ENCODE results near the gene DHX8. TPM values are rescaled to one million over a fixed set of nuclear protein-coding genes. Genes with fewer than 3 reads are reported as not detected.

Gene DHX8
- total and polyA plus RNA-seq, 4 donors = 35.5 to 47.2 (median 37.7) TPM

DNA sequence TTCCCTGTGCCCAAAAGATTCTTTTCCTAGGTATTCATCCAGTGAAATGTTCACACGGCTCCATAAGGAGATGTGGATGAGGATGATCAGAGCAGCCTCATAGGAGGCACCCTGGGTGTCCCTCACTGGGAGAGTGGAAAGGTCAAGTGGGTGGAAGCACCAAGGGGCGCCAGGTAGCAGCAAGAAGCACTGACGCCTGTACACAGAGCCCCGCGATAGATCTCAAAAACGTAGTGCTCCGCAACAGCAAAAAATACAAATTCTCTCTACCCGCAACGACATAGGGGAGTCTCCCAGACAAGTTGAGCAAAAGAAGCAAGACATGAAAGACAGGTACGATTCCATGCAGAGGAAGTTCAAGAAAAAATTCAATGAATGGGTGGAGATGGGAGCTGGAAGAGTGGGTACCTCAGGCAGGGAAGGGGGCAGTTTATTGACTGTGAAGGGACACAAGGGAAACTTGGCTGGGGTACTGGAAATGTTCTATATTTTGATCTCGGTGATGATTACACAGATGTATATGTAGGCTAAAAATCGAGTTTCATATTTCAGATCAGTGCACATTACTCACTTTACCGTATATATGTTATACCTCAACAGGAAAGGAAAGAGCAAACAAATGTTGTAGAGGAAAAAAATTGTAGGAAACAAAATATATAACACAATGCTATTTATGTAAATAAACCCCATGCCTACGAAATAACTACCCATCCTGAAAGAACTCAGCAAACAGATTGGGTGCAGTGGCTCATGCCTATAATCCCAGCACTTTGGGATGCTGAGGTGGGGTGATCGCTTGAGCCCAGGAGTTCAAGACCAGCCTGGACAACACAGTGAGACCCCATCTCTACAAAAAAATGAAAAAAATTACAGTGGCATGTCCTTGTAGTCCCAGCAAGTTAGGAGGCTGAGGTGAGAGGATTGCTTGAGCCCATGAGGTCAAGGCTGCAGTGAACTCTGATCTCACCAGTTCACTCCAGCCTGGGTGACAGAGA, 80.1 kb downstream of the DHX8 start:
- DNase-seq (ENCODE audit: low read depth in 4 of 6, low spot score in 6 of 6) = no peak
- H3K27ac ChIP-seq (ENCODE audit: low read depth, low read length) = no peak overlapping the region
- no peak overlapping the region for H3K4me3 ChIP-seq (ENCODE audit: low read depth, low read length)
- no peaks in the 10 kb centered on the region for H3K36me3 ChIP-seq (ENCODE audit: control insufficient read depth, insufficient read depth, low read length)
- no peaks in the 10 kb centered on the region for H3K9me3 ChIP-seq (ENCODE audit: control insufficient read depth, insufficient read depth, low read length)
- H3K27me3 ChIP-seq (ENCODE audit: control insufficient read depth, insufficient read depth, low read length) = peaks cover 3% of the 10 kb centered on the region
- peaks cover 7% of the 10 kb centered on the region for H3K4me1 ChIP-seq (ENCODE audit: control insufficient read depth, insufficient read depth, low read length)
- WGBS (ENCODE audit: insufficient coverage) = 74% methylated on average over 5 of the region's 15 CpGs

DNA sequence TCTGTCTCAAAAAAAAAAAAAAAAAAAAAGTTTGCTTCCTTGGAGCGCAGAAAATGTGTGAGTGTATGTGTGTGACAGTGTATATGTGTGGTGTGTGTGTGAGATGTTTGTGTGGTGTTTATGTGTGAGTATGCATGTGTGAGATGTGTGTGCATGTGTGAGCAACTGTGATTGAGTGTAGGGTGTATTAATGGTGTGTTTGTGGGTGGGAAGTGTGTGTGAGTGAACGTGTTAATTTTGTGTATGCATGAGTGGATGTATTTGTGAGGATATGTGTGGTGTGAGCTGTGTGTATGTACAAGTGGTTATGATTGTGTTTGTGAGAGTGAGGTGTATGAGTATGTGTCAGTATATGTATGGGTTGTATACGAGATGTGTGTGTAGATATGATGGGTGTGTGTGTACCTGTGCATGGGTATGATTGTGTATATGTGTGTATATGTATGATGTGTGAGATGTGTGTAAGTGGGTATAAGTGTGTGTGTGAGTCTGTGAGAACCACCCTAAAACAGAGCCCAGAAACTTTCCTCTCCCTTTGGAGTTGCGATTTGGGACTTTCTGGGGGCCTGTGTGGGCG, 84.8 kb downstream of the DHX8 start:
- Histone ChIP-seq H3K4me1 (ENCODE audit: control insufficient read depth, insufficient read depth, low read length) (no peaks in the 10 kb centered on the region), H3K9me3 (ENCODE audit: control insufficient read depth, insufficient read depth, low read length) (no peaks in the 10 kb centered on the region), H3K27ac (ENCODE audit: low read depth, low read length) (no peak overlapping the region), H3K36me3 (ENCODE audit: control insufficient read depth, insufficient read depth, low read length) (no peaks in the 10 kb centered on the region), H3K27me3 (ENCODE audit: control insufficient read depth, insufficient read depth, low read length) (no peaks in the 10 kb centered on the region), H3K4me3 (ENCODE audit: low read depth, low read length) (no peak overlapping the region)
- DNase-seq (ENCODE audit: low read depth in 4 of 6, low spot score in 6 of 6) = no peak
- WGBS (ENCODE audit: insufficient coverage) = 96% methylated on average over 3 of the region's 5 CpGs

- Histone ChIP-seq H3K4me3 (ENCODE audit: low read depth, low read length) (no peak overlapping the region), H3K27ac (ENCODE audit: low read depth, low read length) (no peak overlapping the region), H3K27me3 (ENCODE audit: control insufficient read depth, insufficient read depth, low read length) (no peaks in the 10 kb centered on the region), H3K9me3 (ENCODE audit: control insufficient read depth, insufficient read depth, low read length) (no peaks in the 10 kb centered on the region), H3K36me3 (ENCODE audit: control insufficient read depth, insufficient read depth, low read length) (no peaks in the 10 kb centered on the region), H3K4me1 (ENCODE audit: control insufficient read depth, insufficient read depth, low read length) (peaks cover 5% of the 10 kb centered on the region)
- 83% methylated on average over 1 of the region's 3 CpGs for WGBS (ENCODE audit: insufficient coverage)
- DNase-seq (ENCODE audit: low read depth in 4 of 6, low spot score in 6 of 6) = no peak
Observed at GRCh38 chr17:43570518-43570928, 86.7 kb downstream of the DHX8 start.

GRCh38 chr17:43572368-43572980, 88.7 kb downstream of the DHX8 start:
- H3K4me1 ChIP-seq (ENCODE audit: control insufficient read depth, insufficient read depth, low read length) = peaks cover 10% of the 10 kb centered on the region
- no peak overlapping the region for H3K4me3 ChIP-seq (ENCODE audit: low read depth, low read length)
- no peaks in the 10 kb centered on the region for H3K36me3 ChIP-seq (ENCODE audit: control insufficient read depth, insufficient read depth, low read length)
- H3K27me3 ChIP-seq (ENCODE audit: control insufficient read depth, insufficient read depth, low read length) = no peaks in the 10 kb centered on the region
- 89% methylated on average over 3 of the region's 5 CpGs for WGBS (ENCODE audit: insufficient coverage)
- H3K9me3 ChIP-seq (ENCODE audit: control insufficient read depth, insufficient read depth, low read length) = no peaks in the 10 kb centered on the region
- H3K27ac ChIP-seq (ENCODE audit: low read depth, low read length) = no peak overlapping the region
- no peak for DNase-seq (ENCODE audit: low read depth in 4 of 6, low spot score in 6 of 6)

DNA sequence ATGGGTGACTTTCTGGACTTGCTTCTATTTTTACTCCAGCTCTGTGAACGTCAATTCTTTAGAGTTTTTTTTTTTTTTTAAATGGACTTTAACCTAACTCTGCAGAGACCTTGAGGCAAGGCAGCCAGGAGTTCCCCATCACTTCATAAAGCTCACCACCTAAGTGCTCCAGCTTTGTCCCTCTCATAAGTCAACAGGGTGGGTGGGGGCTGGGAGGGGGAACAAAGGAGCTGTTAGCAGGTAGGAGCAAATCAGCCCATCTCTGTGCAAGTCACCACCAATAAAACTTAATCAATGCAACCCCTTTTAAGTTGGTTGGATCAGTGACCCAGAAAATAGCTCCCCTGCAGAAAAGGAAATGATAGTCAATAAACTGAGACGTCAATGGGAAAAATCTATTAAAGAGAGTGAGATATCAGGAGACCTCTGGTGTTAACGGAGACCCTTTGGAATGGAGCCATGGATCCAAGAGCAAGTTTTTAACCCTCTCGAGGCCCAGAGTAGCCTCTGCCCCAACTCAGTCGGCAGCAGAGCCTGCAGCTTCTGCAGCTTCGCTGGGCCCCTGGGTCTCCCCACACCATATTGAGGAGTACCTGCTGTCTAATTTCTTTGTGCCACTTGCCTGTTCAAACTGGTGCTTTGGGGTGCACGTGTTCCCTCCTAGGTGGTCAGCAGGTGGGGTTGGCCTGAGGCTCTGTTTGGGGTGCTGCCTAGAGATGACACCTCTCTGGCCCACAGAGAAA, 90.0 kb downstream of the DHX8 start:
- no peaks in the 10 kb centered on the region for H3K27me3 ChIP-seq (ENCODE audit: control insufficient read depth, insufficient read depth, low read length)
- H3K36me3 ChIP-seq (ENCODE audit: control insufficient read depth, insufficient read depth, low read length) = no peaks in the 10 kb centered on the region
- no peak overlapping the region for H3K4me3 ChIP-seq (ENCODE audit: low read depth, low read length)
- 28% methylated on average over 6 of the region's 7 CpGs for WGBS (ENCODE audit: insufficient coverage)
- DNase-seq (ENCODE audit: low read depth in 4 of 6, low spot score in 6 of 6) = no peak
- H3K9me3 ChIP-seq (ENCODE audit: control insufficient read depth, insufficient read depth, low read length) = no peaks in the 10 kb centered on the region
- H3K27ac ChIP-seq (ENCODE audit: low read depth, low read length) = no peak overlapping the region
- peaks cover 22% of the 10 kb centered on the region for H3K4me1 ChIP-seq (ENCODE audit: control insufficient read depth, insufficient read depth, low read length)

DNA sequence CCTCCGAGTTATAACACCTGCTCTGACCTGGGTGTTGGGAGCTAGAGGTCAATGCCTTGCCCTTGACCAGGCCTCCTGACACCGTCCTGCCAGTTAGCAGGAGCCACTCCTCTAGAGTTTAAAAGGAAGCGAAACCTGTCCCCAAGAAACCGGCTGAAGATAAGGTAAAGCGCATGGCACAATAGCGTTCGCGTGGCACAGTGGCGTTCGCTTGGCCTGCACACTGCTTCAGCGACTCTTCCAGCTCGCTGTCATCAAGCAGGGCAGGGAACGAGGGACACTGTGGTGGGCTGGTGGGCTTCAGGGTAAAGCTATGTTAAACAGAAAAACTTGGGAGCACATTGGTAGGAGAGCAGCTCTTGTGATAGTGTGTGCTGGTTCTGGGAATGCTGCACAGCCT, 90.6 kb downstream of the DHX8 start:
- H3K4me3 ChIP-seq (ENCODE audit: low read depth, low read length) = no peak overlapping the region
- no peaks in the 10 kb centered on the region for H3K36me3 ChIP-seq (ENCODE audit: control insufficient read depth, insufficient read depth, low read length)
- H3K4me1 ChIP-seq (ENCODE audit: control insufficient read depth, insufficient read depth, low read length) = peaks cover 27% of the 10 kb centered on the region
- no peaks in the 10 kb centered on the region for H3K9me3 ChIP-seq (ENCODE audit: control insufficient read depth, insufficient read depth, low read length)
- WGBS (ENCODE audit: insufficient coverage) = 72% methylated on average over 13 of the region's 13 CpGs
- no peak overlapping the region for H3K27ac ChIP-seq (ENCODE audit: low read depth, low read length)
- DNase-seq (ENCODE audit: low read depth in 4 of 6, low spot score in 6 of 6) = no peak
- no peaks in the 10 kb centered on the region for H3K27me3 ChIP-seq (ENCODE audit: control insufficient read depth, insufficient read depth, low read length)

DNA sequence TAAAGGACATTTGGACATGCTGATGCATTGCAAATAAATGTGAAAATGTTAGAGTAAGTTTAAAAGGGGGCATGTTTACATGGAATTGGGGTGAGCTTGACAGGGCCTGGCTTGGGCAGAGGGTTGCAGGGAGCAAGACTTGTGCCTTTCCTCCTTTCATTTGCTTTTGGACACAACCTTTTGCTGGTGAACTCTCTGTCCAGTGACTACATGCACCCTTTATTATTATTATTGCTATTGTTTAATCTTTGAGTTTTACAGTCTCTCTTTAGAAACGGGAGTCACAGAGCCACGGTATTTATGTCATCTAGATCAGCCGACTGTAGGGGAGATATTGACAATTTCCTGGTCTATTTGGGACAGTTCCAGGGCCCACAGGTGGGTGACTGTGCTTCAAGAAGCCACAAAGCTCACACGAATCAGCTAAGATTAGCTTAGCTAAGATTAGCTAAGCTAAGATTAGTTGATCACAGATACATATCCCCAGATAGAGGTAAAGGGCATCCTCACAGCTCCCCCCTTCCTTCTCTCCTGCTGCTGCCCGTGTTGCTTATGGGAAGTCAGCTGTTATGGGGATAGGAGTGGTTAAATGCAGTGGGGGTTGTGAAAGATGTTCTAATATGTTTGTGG, 91.2 kb downstream of the DHX8 start:
- DNase-seq (ENCODE audit: low read depth in 4 of 6, low spot score in 6 of 6) = no peak
- peaks cover 27% of the 10 kb centered on the region for H3K4me1 ChIP-seq (ENCODE audit: control insufficient read depth, insufficient read depth, low read length)
- WGBS (ENCODE audit: insufficient coverage) = 60% methylated on average over 3 of the region's 5 CpGs
- no peak overlapping the region for H3K4me3 ChIP-seq (ENCODE audit: low read depth, low read length)
- no peak overlapping the region for H3K27ac ChIP-seq (ENCODE audit: low read depth, low read length)
- H3K27me3 ChIP-seq (ENCODE audit: control insufficient read depth, insufficient read depth, low read length) = no peaks in the 10 kb centered on the region
- H3K9me3 ChIP-seq (ENCODE audit: control insufficient read depth, insufficient read depth, low read length) = no peaks in the 10 kb centered on the region
- no peaks in the 10 kb centered on the region for H3K36me3 ChIP-seq (ENCODE audit: control insufficient read depth, insufficient read depth, low read length)

Measured in spinal cord (tissue), 10 donors.